PC-3 (cell line): ENCODE data around the gene LRFN5. TPM values are rescaled to one million over a fixed set of nuclear protein-coding genes. Genes with fewer than 3 reads are reported as not detected.

Source experiments
- ATAC-seq: fragments of 200-7000 bp; cut with Tn5 transposase; 2 replicates; pipeline ENCODE4 v1.9.1; 2020; ENCODE audit warnings: mild to moderate bottlenecking, moderate library complexity
- BruUV-seq: library from RNA; stranded (reverse); fragments of 400-500 nt; replicated peaks from 2 replicates; lab custom pipeline; 2021; lab: Mats Ljungman, UMichigan
- CTCF ChIA-PET: fragments of 300-600 bp; sonication (Branson Sonifier 250); formaldehyde crosslinking; loops from one replicate; lab custom pipeline; 2022; ENCODE audit warnings: antibody characterized with exemption; lab: Charles Lee
- POLR2A ChIA-PET: fragments of 300-600 bp; sonication (Branson Sonifier 250); formaldehyde crosslinking; loops from one replicate; lab custom pipeline; 2022; ENCODE audit warnings: antibody characterized with exemption; ENCODE audit not compliant: unreplicated experiment; lab: Charles Lee
- DNase-seq: peaks from one replicate; pipeline ENCODE4 v3.0.0-alpha.2; 2015
- H2AFZ ChIP-seq: fragments of 300-600 bp; sonication (generic); 2 replicates; pipeline ENCODE4 v1.6.0; 2016; ENCODE audit warnings: antibody characterized with exemption, low read length
- H3F3A ChIP-seq: fragments of 300-600 bp; sonication (generic); one replicate; pipeline ENCODE4 v1.6.0; 2017; ENCODE audit warnings: antibody characterized with exemption, low read length, control low read depth, mild to moderate bottlenecking; ENCODE audit not compliant: unreplicated experiment
- H3K27ac ChIP-seq: fragments of 300-600 bp; sonication (generic); 2 replicates; pipeline ENCODE4 v1.5.1; 2016; ENCODE audit warnings: mild to moderate bottlenecking, low read length
- H3K27me3 ChIP-seq: fragments of 300-600 bp; sonication (generic); 2 replicates; pipeline ENCODE4 v1.6.1; 2016; ENCODE audit warnings: low read length, mixed read lengths
- H3K36me3 ChIP-seq: fragments of 300-600 bp; sonication (generic); 2 replicates; pipeline ENCODE4 v1.6.1; 2016; ENCODE audit warnings: low read depth, mixed run types, low read length, mixed read lengths
- H3K4me1 ChIP-seq: fragments of 300-600 bp; sonication (generic); 2 replicates; pipeline ENCODE4 v1.5.1; 2016; ENCODE audit warnings: low read length; ENCODE audit not compliant: insufficient read depth
- H3K4me2 ChIP-seq: fragments of 300-600 bp; sonication (generic); 2 replicates; pipeline ENCODE4 v1.6.0; 2016; ENCODE audit warnings: low read length
- H3K4me3 ChIP-seq: fragments of 300-600 bp; sonication (generic); 2 replicates; pipeline ENCODE4 v1.5.1; 2016; ENCODE audit warnings: mild to moderate bottlenecking, low read length, mixed read lengths
- H3K79me2 ChIP-seq: fragments of 300-600 bp; sonication (generic); 2 replicates; pipeline ENCODE4 v1.6.1; 2017; ENCODE audit warnings: low read length, mixed read lengths
- H3K9ac ChIP-seq: fragments of 300-600 bp; sonication (generic); 2 replicates; pipeline ENCODE4 v1.6.0; 2016; ENCODE audit warnings: mild to moderate bottlenecking, low read length
- H3K9me2 ChIP-seq: fragments of 300-600 bp; sonication (generic); replicated peaks from 2 replicates; pipeline ENCODE4 v1.6.1; 2016; ENCODE audit warnings: mixed run types, low read length, mixed read lengths
- H3K9me3 ChIP-seq: fragments of 300-600 bp; sonication (generic); 2 replicates; pipeline ENCODE4 v1.6.1; 2016; ENCODE audit warnings: low read length, mixed read lengths
- H4K20me1 ChIP-seq: fragments of 300-600 bp; sonication (generic); 2 replicates; pipeline ENCODE4 v1.6.1; 2016; ENCODE audit warnings: low read length, mixed read lengths
- EZH2 ChIP-seq: fragments of 300-600 bp; sonication (generic); IDR thresholded peaks from one replicate; pipeline ENCODE4 v1.6.1; 2017; ENCODE audit warnings: antibody characterized with exemption, mild to moderate bottlenecking, low read length; ENCODE audit not compliant: unreplicated experiment
- EZH2phosphoT487 ChIP-seq: fragments of 300-600 bp; sonication (generic); IDR thresholded peaks from 2 replicates; pipeline ENCODE4 v1.6.1; 2018; ENCODE audit warnings: mild to moderate bottlenecking, antibody characterized with exemption, low read length, borderline replicate concordance
- intact Hi-C: fragments of 100-400 bp; cut with micrococcal nuclease; formaldehyde crosslinking; loops from 2 replicates; pipeline ENCODE4 v1.9.0; 2023
- total RNA-seq: library from RNA; depleted of rRNA; stranded (reverse); fragments of >200 nt; gene quantifications from 2 replicates; pipeline ENCODE4 v1.2.3, GENCODE V29; 2014
- TF ChIP-seq, protein P1 (sequence below): fragments of 300-600 bp; sonication (generic); conservative IDR thresholded peaks from 2 replicates; pipeline ENCODE4 v1.5.1; 2017; ENCODE audit warnings: antibody characterized with exemption, low read depth, mild to moderate bottlenecking, low read length

The LRFN5 gene
- total RNA-seq, 1 experiment from 2014 or later, result not detected

GRCh38 chr14:41773536-41774279, 167.0 kb downstream of the LRFN5 start:
- H3K4me1 ChIP-seq, result no peaks in the 10 kb centered on the region
- H3K9me2 ChIP-seq, result no peaks in the 10 kb centered on the region
- no peaks in the 10 kb centered on the region for H3K27me3 ChIP-seq
- no peaks in the 10 kb centered on the region for H3K9me3 ChIP-seq
- H3F3A ChIP-seq, result no peaks in the 10 kb centered on the region
- no peak overlapping the region for H3K27ac ChIP-seq
- ChIA-PET POLR2A (no interaction called here), CTCF (no interaction called here)
- BruUV-seq, result no TSS peak
- DNase-seq, result no peak
- H3K79me2 ChIP-seq, result no peaks in the 10 kb centered on the region
- H2AFZ ChIP-seq, result no peak overlapping the region
- no peak overlapping the region for H3K4me2 ChIP-seq
- H3K4me3 ChIP-seq, result no peak overlapping the region
- no peak overlapping the region for H3K9ac ChIP-seq
- ATAC-seq, result no peak
- intact Hi-C loops, result no loop called here
- TF ChIP-seq EZH2phosphoT487 (no peak), EZH2 (no peak)
- TF ChIP-seq, protein P1, sequence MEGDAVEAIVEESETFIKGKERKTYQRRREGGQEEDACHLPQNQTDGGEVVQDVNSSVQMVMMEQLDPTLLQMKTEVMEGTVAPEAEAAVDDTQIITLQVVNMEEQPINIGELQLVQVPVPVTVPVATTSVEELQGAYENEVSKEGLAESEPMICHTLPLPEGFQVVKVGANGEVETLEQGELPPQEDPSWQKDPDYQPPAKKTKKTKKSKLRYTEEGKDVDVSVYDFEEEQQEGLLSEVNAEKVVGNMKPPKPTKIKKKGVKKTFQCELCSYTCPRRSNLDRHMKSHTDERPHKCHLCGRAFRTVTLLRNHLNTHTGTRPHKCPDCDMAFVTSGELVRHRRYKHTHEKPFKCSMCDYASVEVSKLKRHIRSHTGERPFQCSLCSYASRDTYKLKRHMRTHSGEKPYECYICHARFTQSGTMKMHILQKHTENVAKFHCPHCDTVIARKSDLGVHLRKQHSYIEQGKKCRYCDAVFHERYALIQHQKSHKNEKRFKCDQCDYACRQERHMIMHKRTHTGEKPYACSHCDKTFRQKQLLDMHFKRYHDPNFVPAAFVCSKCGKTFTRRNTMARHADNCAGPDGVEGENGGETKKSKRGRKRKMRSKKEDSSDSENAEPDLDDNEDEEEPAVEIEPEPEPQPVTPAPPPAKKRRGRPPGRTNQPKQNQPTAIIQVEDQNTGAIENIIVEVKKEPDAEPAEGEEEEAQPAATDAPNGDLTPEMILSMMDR, result no peak
- no peaks in the 10 kb centered on the region for H4K20me1 ChIP-seq
- no peaks in the 10 kb centered on the region for H3K36me3 ChIP-seq

DNA sequence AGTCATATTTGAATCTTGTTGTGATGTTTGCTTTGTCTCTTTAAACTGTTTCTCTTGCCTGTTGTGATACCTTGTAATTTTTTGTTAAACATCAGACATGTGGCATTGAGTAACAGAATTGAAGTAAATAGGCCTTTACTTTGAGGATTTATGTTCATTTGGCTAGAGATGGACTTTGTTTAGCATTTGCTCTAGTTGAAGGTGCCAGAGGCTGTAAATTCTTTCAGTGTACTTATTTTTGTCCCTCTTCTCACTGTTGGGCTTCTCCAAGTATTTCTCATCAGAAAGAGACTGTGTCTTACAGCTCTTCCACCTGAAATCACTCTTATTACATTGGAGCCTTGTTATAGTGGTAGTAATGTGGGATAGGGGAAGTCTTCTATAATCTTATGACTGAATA, 175.8 kb downstream of the LRFN5 start:
- Histone ChIP-seq H3K27ac (no peak overlapping the region), H3K4me2 (no peak overlapping the region), H3K36me3 (no peaks in the 10 kb centered on the region), H3K9me3 (no peaks in the 10 kb centered on the region), H3K4me1 (no peaks in the 10 kb centered on the region), H3F3A (no peaks in the 10 kb centered on the region), H3K4me3 (no peak overlapping the region), H4K20me1 (no peaks in the 10 kb centered on the region), H2AFZ (no peak overlapping the region), H3K27me3 (no peaks in the 10 kb centered on the region), H3K79me2 (no peaks in the 10 kb centered on the region), H3K9me2 (no peaks in the 10 kb centered on the region), H3K9ac (no peak overlapping the region)
- intact Hi-C loops, result no loop called here
- DNase-seq (no peak), ATAC-seq (no peak; the same call in 1 of the 2 replicates)
- POLR2A ChIA-PET, result no interaction called here
- TF ChIP-seq, protein P1, result no peak
- TF ChIP-seq EZH2phosphoT487, result no peak
- TF ChIP-seq EZH2, result no peak
- no TSS peak for BruUV-seq
- CTCF ChIA-PET, result no interaction called here

GRCh38 chr14:41783403-41783802, 176.7 kb downstream of the LRFN5 start:
- Histone ChIP-seq H3K36me3 (no peaks in the 10 kb centered on the region), H2AFZ (no peak overlapping the region), H3K9ac (no peak overlapping the region), H3K9me2 (no peaks in the 10 kb centered on the region), H3K4me1 (no peaks in the 10 kb centered on the region), H3K4me2 (no peak overlapping the region), H3K27ac (no peak overlapping the region), H3K27me3 (no peaks in the 10 kb centered on the region), H3K9me3 (no peaks in the 10 kb centered on the region), H3K79me2 (no peaks in the 10 kb centered on the region), H4K20me1 (no peaks in the 10 kb centered on the region), H3K4me3 (no peak overlapping the region), H3F3A (no peaks in the 10 kb centered on the region)
- intact Hi-C loops, result no loop called here
- BruUV-seq, result no TSS peak
- TF ChIP-seq EZH2 (no peak), EZH2phosphoT487 (no peak)
- TF ChIP-seq, protein P1, result no peak
- CTCF ChIA-PET, result interaction anchor here (0.5 kb wide), 1 partner anchor 174 kb away, joined by 3 read pairs; no protein-coding TSS in a partner anchor
- ATAC-seq, result no peak
- no peak for DNase-seq
- POLR2A ChIA-PET, result no interaction called here
